Effector memory CD8-positive, alpha-beta T cell (primary cell): Measurements from ENCODE around the gene NUP188.
A peak's percentile ranks its signal among the peaks of the same experiment; 100 is the strongest.
"Not testable (repeated sequence)": the region's sequence is repeated elsewhere in the genome, so short reads cannot be mapped to it uniquely, and the experiment has no call there.

Experiments
- ATAC-seq: fragments of 150-1000 bp; cut with Tn5 transposase; replicated peaks from 2 replicates; pipeline ENCODE4 v1.10.0; 2021; ENCODE audit warnings: mild to moderate bottlenecking, moderate library complexity
- DNase-seq, 3 experiments: peaks; one replicate each; pipeline ENCODE4 v3.0.0; 2021
- H3K27ac Mint-ChIP-seq, 2 donors: one replicate each; pipeline ENCODE4 v1.8.0; 2022; ENCODE audit warnings: mild to moderate bottlenecking in 2 of 2, mixed read lengths in 2 of 2, moderate library complexity in 2 of 2
- H3K27me3 Mint-ChIP-seq, 2 donors: one replicate each; pipeline ENCODE4 v1.8.0; 2022; ENCODE audit warnings: mixed read lengths in 2 of 2
- H3K36me3 Mint-ChIP-seq: one replicate; pipeline ENCODE4 v1.8.0; 2022; ENCODE audit warnings: mild to moderate bottlenecking, moderate library complexity, mixed read lengths; ENCODE audit not compliant: insufficient read depth
- H3K4me1 Mint-ChIP-seq, 2 donors: one replicate each; pipeline ENCODE4 v1.8.0; 2022; ENCODE audit warnings: low read depth in 2 of 2, mixed read lengths in 2 of 2
- H3K4me3 Mint-ChIP-seq, 2 donors: one replicate each; pipeline ENCODE4 v1.8.0; 2022; ENCODE audit warnings: mild to moderate bottlenecking in 2 of 2, mixed read lengths in 2 of 2, moderate library complexity in 2 of 2
- H3K9me3 Mint-ChIP-seq, 2 donors: one replicate each; pipeline ENCODE4 v1.8.0; 2022; ENCODE audit warnings: mixed read lengths in 2 of 2

Gene NUP188

DNA sequence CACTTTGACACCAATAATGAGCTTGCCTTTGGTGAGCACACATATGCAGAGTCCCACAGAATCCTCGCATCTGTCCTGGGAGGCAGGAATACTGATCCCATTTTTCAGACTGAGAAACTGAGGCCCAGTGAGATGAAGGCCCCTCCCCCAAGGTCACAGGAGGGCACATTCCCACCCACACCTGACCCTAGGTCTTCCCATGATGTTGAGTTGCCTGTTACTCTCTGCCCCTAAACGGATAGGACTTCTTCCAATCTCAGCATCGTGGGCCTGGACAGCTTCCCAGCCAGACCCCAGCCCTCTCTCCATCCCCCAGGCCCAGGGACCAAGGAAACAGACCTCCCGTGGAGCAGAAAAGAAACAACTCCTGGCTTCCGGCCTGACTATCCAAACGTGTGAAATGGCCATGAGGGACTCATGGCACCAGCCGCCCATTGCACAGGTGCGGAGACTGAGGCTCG, 79.8 kb downstream of the NUP188 start:
- H3K4me3 Mint-ChIP-seq: peak overlapping the region; percentile 83 to 86
- H3K9me3 Mint-ChIP-seq: no peaks in the 10 kb centered on the region
- peaks cover 16 to 26% of the 10 kb centered on the region in 2 donors for H3K4me1 Mint-ChIP-seq
- peak overlapping the region; percentile 66 to 72 for H3K27ac Mint-ChIP-seq
- H3K36me3 Mint-ChIP-seq: peaks cover 7% of the 10 kb centered on the region
- no peak for DNase-seq
- no peaks in the 10 kb centered on the region for H3K27me3 Mint-ChIP-seq
- no peak for ATAC-seq

DNA sequence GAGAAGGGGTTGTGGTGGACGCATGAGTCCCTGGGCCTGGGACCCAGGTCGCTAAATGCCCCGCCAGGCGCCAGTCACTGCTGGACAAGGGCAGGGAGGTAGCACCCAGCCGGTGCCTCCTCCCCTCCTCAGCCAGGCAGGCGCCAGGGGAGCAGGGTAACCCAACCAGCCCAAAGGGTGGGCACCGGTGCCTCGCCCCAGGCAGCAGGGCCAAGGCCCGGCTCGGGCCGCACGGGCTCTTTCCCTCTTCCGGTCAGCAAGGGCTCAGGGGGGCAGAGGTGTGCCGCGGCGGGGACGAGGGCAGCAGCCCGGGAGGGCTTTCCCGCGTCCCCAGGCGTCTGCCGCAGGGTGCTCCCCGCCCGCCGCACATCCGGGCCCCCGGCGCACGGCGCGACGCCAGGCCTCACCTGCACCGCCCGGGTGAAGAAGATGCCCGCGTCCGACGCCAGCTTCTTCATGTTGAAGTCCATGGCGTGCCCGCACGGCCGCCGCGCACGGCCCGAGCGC, 80.2 kb downstream of the NUP188 start:
- peak in 2 of 3 experiments; percentile 71 to 74 for DNase-seq
- peaks cover 13 to 24% of the 10 kb centered on the region in 2 donors for H3K4me1 Mint-ChIP-seq
- H3K27ac Mint-ChIP-seq: peak overlapping the region; percentile 66 to 72
- no peaks in the 10 kb centered on the region for H3K9me3 Mint-ChIP-seq
- H3K27me3 Mint-ChIP-seq: no peaks in the 10 kb centered on the region
- peak; percentile 80 for ATAC-seq
- peaks cover 5% of the 10 kb centered on the region for H3K36me3 Mint-ChIP-seq
- peak overlapping the region; percentile 83 to 86 for H3K4me3 Mint-ChIP-seq

DNA sequence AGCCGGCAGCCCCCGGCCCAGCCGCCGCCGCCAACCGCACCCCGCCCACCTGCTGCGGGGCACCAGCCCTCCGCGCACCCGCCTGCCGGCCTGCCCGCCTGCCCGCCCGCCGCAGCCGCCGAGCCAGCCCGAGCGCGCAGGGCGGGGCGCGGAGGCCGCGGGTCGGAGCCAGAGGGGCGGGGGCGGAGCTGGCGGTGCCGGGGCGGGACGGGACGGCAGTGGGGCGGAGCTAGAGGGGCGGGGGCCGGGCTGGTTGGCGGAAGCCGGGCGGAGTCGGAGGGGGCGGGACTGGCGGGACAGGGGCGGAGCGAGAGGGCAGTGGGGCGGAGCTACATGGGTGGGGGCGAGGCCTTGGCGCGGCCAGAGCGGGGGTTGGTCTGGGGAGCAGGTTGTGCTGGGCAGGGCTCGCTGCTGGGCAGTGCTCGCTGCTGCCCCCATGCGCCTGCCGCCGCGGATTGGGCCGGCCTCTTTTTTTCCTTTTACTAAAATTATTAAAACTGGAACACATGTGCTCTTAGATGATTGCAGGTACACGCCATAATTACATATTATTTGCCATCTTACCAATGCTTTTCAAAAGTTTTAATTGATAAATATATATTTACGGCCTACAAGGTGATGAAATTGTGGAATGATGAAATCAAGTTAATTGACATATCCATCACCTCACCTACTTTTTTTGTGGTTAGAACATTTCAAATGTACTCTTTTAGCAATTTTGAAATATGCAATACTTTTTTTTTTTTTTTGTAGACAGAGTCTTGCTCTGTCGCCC, 80.9 kb downstream of the NUP188 start, which contains the start of gene SH3GLB2:
TSS of gene SH3GLB2 (minus strand) at position 140 of the 775 bp plus-strand sequence. CDS start 177 bp downstream, outside the sequence.
- H3K4me1 Mint-ChIP-seq: peaks cover 10 to 23% of the 10 kb centered on the region in 2 donors
- peak; percentile 79 for ATAC-seq
- peak within 1 kb of the TSS; percentile 83 to 86 for H3K4me3 Mint-ChIP-seq
- DNase-seq: peak; percentile 89 to 90 (median 89)
- peak within 1 kb of the TSS; percentile 66 to 72 for H3K27ac Mint-ChIP-seq
- no peaks in the 10 kb centered on the region for H3K27me3 Mint-ChIP-seq
- no peaks in the 10 kb centered on the region for H3K9me3 Mint-ChIP-seq
- peaks cover 4% of the 10 kb centered on the region for H3K36me3 Mint-ChIP-seq

DNA sequence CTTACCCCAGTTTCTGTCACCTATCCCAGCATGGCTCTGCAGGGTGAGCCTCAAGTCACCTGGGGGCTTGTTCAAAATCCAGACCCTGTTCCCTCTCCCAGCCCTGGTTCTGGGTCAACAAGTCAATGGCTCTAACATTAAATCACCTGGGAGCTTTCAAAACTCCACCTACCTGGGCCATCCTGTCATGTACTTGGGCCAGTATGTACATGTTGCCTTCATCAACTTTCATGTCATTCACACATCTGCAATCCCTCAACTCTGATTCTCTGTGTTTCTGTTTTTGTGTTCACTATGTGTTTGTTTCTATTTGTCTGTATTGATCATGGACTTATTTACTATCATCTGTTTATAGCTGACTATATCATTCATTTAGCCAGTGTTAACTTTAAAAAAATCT, 82.7 kb downstream of the NUP188 start:
- no peak overlapping the region for H3K4me3 Mint-ChIP-seq
- DNase-seq: no peak

DNA sequence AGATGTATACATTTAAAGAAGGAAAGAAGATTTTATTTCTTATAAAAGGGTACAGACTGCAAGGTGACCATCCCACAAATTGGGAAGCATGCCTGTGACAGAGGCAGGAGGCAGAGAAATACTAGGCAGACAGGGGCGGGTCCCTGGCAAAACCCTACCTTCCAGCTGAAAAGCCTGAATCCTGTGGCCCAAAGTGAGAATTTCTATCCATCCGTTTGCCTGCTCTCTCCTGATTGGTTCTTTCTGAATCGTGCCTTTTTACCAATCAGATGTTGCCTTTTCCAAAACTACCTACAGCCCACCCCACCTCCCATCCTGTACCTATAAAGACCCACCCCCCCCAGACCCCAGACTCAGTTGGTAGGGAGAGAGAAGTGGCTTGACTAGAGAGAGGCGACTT, 84.0 kb downstream of the NUP188 start:
- peaks cover 10 to 18% of the 10 kb centered on the region in 2 donors for H3K4me1 Mint-ChIP-seq
- H3K27ac Mint-ChIP-seq: no peak overlapping the region
- DNase-seq (no peak), ATAC-seq (no peak)
- H3K4me3 Mint-ChIP-seq: no peak overlapping the region
- H3K27me3 Mint-ChIP-seq: no peaks in the 10 kb centered on the region
- peaks cover 11% of the 10 kb centered on the region for H3K36me3 Mint-ChIP-seq
- H3K9me3 Mint-ChIP-seq: no peaks in the 10 kb centered on the region

More for the DNA sequence above, 82.7 kb downstream of the NUP188 start:
- H3K27ac Mint-ChIP-seq: no peak overlapping the region
- peaks cover 9 to 22% of the 10 kb centered on the region in 2 donors for H3K4me1 Mint-ChIP-seq
- H3K27me3 Mint-ChIP-seq: no peaks in the 10 kb centered on the region
- no peak for ATAC-seq
- H3K36me3 Mint-ChIP-seq: peaks cover 4% of the 10 kb centered on the region
- no peaks in the 10 kb centered on the region for H3K9me3 Mint-ChIP-seq

DNA sequence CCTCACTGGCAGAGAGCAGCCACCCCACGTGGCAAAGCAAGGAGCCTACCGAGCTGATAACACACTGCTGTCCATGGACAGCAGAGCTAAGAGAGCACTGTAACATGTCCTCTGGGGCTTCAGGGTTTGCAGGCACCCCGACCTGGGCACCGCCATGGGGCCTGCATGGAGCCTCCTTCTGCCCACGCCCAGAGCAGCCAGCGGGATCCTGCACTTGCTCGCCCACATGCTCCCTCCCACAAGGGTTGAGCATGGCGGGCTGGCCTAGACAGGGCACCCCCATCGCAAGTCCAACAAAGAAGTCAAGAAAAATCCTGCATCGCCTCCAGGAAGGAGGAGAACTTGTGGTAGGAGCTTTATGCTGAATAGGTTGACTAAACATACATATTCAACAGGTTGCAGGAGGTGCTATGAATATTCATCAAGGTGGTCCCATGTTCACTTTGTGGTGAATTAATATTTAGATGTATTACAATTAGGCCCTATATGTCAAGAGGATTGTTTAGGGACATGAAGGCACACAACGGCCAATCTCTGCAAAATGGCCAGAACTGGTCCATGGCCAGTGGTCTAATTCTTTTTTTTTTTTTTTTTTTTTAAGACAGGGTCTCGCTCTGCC, 85.2 kb downstream of the NUP188 start:
- Mint-ChIP-seq H3K4me3 (no peak overlapping the region), H3K9me3 (no peaks in the 10 kb centered on the region), H3K4me1 (peaks cover 17 to 20% of the 10 kb centered on the region in 2 donors), H3K27me3 (no peaks in the 10 kb centered on the region), H3K36me3 (peaks cover 14% of the 10 kb centered on the region), H3K27ac (no peak overlapping the region)
- no peak for ATAC-seq
- no peak for DNase-seq

DNA sequence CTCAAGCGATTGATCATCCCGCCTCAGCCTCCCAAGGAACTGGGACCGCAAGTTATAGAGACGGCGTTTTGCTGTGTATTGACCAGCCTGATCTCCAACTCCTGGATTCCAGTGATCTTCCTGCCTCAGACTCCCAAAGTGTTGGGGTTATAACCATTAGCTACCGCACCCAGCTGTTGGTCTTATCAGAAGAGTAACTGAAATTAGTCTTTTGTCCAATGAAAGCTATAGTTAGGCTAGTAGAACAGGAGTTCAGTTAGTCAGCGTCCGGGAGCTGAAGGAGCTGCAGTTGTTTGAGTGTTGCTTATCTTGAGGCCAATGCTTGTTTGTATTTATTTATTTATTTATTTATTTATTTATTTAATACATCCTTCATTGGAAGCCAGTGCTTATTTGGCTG, 85.7 kb downstream of the NUP188 start:
- H3K36me3 Mint-ChIP-seq: peaks cover 17% of the 10 kb centered on the region
- H3K4me3 Mint-ChIP-seq: no peak overlapping the region
- DNase-seq (no peak), ATAC-seq (no peak)
- H3K27ac Mint-ChIP-seq: no peak overlapping the region
- H3K4me1 Mint-ChIP-seq: peaks cover 23 to 26% of the 10 kb centered on the region in 2 donors
- H3K27me3 Mint-ChIP-seq: no peaks in the 10 kb centered on the region
- no peaks in the 10 kb centered on the region for H3K9me3 Mint-ChIP-seq

DNA sequence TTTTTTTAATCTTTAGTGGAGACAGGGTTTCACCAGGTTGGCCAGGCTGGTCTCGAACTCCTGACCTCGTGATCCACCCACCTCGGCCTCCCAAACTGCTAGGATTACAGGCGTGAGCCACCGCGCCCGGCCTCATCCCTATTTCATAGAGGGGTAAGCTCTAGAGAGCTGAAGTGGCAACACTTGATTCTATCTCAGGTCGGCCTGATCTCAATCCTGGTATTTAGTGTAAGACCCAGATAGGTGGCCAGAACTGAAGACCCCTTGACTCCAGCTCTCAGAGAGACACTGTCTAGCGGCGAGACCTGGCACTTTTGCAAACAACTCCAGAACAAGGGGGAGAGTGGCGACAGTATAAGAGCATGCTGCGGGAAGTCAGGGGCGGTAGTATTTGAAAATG, 88.3 kb downstream of the NUP188 start:
- H3K27ac Mint-ChIP-seq: peak overlapping the region; percentile 92 to 95
- H3K4me1 Mint-ChIP-seq: peaks cover 33% of the 10 kb centered on the region in 2 donors
- H3K4me3 Mint-ChIP-seq: peak overlapping the region; percentile 98 to 99
- ATAC-seq, DNase-seq, H3K27me3 Mint-ChIP-seq, H3K9me3 Mint-ChIP-seq: not testable (repeated sequence)
- H3K36me3 Mint-ChIP-seq: peaks cover 21% of the 10 kb centered on the region

DNA sequence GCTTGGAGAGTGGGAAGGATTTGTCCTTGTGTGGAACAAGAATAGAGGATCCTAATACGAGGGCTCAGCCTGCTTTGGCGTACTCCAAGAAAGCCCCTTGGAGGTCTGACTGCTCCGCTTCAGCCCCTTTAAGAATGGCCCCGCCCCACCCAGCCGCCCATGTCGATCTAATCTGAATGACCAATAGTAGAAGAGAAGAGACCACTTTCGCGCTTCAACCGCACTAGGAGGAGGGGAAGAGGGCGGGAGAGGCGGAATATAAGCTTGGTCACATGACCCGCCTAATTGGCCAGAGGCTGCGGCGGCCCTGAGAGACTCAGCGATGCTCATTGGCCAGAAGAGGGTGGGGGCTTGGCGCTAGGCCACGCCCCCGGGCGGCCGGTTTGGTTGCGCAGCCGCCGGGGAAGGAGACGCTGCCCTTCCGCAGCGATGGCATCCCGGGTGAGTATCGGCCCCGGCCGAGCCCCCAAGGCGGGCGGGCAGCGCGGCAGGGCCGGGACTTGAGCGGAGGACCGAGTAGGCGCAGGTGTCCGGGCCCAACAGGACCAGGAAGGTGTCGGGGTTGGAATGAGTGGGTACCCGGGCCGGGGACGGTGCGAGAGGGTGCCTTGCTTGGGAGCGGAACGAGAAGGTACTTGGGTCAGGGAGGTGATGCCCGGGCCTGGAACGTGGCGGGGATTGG, 88.9 kb downstream of the NUP188 start, which contains the start of gene MIGA2:
TSS of gene MIGA2 (plus strand) at position 386 of the 682 bp plus-strand sequence. CDS start 3,969 bp downstream, outside the sequence.
- peaks cover 26% of the 10 kb centered on the region for H3K36me3 Mint-ChIP-seq
- H3K4me3 Mint-ChIP-seq: peak within 1 kb of the TSS; percentile 98 to 99
- peaks cover 33% of the 10 kb centered on the region in 2 donors for H3K4me1 Mint-ChIP-seq
- peak within 1 kb of the TSS; percentile 92 to 95 for H3K27ac Mint-ChIP-seq
- DNase-seq: peak; percentile 86 to 92 (median 90)
- ATAC-seq: peak; percentile 98
- no peaks in the 10 kb centered on the region for H3K9me3 Mint-ChIP-seq
- H3K27me3 Mint-ChIP-seq: no peaks in the 10 kb centered on the region

DNA sequence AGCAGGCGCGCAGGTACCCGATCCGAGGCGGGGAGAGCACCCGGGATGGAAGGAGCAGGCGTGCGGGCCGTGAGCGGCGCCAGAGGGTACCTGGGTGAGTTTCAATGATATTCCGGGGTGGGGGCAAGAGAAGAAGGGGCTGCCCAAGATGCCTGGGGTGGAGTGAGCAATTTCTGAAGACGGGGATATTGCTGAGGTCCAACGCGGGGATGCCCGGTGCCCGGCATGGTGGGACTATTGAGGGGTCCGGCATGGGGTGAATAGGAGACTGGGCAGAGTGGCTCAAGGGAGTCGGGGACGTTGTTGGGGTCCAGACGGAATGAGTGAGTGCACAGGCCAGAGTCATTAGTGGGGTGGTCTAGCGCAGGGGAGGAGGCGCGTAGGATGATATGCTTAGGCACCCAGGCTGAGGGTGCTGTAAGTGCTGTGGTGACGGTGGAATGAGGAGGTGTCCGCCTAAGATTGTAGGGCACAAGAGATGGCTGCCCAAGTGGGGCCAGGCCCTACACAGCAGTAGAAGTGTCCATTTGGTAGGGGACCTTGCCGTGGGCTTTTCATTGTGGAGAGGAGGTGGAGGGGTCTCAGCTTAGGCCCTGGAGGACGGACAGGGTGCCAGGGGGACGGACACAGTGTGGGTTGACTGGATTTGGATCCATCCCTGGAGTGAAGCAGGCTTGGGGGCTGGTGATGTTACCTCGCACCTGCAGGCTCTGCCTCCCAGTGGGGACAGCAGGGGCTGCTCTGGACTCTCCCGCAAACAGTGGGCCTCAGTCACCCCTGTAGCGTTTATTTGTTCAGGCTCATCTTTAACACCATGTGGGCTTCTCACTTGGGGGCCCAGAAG, 89.6 kb downstream of the NUP188 start:
- Mint-ChIP-seq H3K4me1 (peaks cover 33 to 35% of the 10 kb centered on the region in 2 donors), H3K9me3 (no peaks in the 10 kb centered on the region), H3K36me3 (peaks cover 30% of the 10 kb centered on the region), H3K27me3 (no peaks in the 10 kb centered on the region), H3K4me3 (peak overlapping the region; percentile 98 to 99), H3K27ac (peak overlapping the region; percentile 92 to 95)
- ATAC-seq: no peak
- DNase-seq: no peak

DNA sequence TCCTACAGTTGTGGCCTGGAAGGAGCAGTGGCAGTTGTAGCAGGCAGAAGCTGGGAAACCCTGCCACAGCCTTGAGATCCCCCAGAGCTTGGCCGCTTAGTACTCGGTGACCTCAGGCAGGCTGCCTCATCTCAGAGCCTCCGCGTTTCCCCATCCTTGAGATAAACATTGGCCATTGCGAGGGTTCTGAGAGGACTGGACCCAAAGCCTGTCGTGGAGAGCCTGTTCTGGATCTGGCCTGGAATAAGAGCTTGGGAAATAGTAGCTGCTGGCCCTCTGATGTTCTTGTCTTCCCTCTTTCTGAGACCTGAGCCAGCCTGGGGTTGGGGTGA, 90.2 kb downstream of the NUP188 start:
- peaks cover 36% of the 10 kb centered on the region for H3K36me3 Mint-ChIP-seq
- no peak for ATAC-seq
- peaks cover 33 to 35% of the 10 kb centered on the region in 2 donors for H3K4me1 Mint-ChIP-seq
- DNase-seq: no peak
- H3K9me3 Mint-ChIP-seq: no peaks in the 10 kb centered on the region
- H3K4me3 Mint-ChIP-seq: peak overlapping the region; percentile 98 to 99
- no peaks in the 10 kb centered on the region for H3K27me3 Mint-ChIP-seq
- H3K27ac Mint-ChIP-seq: no peak overlapping the region

DNA sequence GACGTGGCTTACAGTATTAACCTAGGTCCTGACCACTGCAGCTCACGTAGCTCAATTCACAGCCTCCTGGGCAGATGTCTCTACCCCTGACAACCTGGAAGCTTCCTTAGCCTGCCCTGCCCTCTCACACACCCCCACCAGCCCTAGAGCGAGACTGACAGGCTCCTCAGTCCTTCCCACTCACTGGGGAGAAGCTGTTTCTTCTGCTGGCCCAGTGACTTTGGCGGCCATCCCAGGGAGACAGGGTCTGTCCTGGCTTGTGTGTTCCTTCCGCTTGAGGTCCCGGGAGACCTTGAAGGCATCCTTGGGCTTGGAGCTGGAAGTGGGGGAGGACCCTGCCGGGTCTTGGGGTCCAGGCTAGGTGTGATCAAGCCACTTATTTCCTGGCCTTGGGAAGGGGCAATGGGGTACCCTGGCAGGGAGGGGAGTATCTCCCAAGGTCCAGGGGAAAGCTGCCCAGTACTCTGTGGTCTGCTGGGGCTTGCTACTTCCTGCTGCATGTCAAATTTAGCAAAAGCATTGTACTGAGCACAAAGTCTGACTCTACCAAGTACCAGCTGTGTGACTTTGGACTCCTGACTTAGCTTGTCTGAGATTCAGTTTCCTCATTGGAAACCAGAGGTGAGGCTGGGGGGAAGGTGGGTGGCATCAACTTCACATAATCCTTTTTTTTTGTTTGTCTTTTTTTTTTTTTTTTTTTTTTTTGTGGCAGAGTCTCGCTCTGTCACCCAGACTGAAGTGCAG, 90.8 kb downstream of the NUP188 start:
- Mint-ChIP-seq H3K4me3 (peak overlapping the region; percentile 98 to 99), H3K27ac (no peak overlapping the region), H3K36me3 (peaks cover 42% of the 10 kb centered on the region), H3K4me1 (peaks cover 33 to 35% of the 10 kb centered on the region in 2 donors), H3K27me3 (no peaks in the 10 kb centered on the region), H3K9me3 (no peaks in the 10 kb centered on the region)
- ATAC-seq: no peak
- no peak for DNase-seq
